Dendritic cell treated with granulocyte-macrophage colony-stimulating factor and Interleukin-4, amounts not matched to agents 40 ng/mL and 50 ng/mL, for 4 days (primary cell): ENCODE measurements around the gene MYOM1.
"Not testable (repeated sequence)": the region's sequence is repeated elsewhere in the genome, so short reads cannot be mapped to it uniquely, and the experiment has no call there.

Source experiments
- H3K27ac Mint-ChIP-seq: one replicate; pipeline ENCODE4 v1.8.0; 2022; ENCODE audit warnings: mild to moderate bottlenecking, mixed read lengths
- H3K27me3 Mint-ChIP-seq: one replicate; pipeline ENCODE4 v1.8.0; 2022; ENCODE audit warnings: mild to moderate bottlenecking, mixed read lengths
- H3K36me3 Mint-ChIP-seq: one replicate; pipeline ENCODE4 v1.8.0; 2022; ENCODE audit warnings: low read depth, mixed read lengths
- H3K4me1 Mint-ChIP-seq: one replicate; pipeline ENCODE4 v1.8.0; 2022; ENCODE audit warnings: low read depth, mixed read lengths
- H3K4me3 Mint-ChIP-seq: one replicate; pipeline ENCODE4 v1.8.0; 2022; ENCODE audit warnings: mild to moderate bottlenecking, moderate library complexity, mixed read lengths
- H3K9me3 Mint-ChIP-seq: one replicate; pipeline ENCODE4 v1.8.0; 2022; ENCODE audit warnings: mixed read lengths
- intact Hi-C: fragments of 100-400 bp; cut with micrococcal nuclease; formaldehyde crosslinking; loops from one replicate; pipeline ENCODE4 v1.15.0; 2022

Gene MYOM1

GRCh38 chr18:3040173-3040572, 179.6 kb downstream of the MYOM1 start:
- Mint-ChIP-seq H3K9me3 (no peaks in the 10 kb centered on the region), H3K36me3 (no peaks in the 10 kb centered on the region), H3K4me3 (no peak overlapping the region), H3K4me1 (peaks cover 11% of the 10 kb centered on the region), H3K27ac (no peak overlapping the region), H3K27me3 (no peaks in the 10 kb centered on the region)
- intact Hi-C loops, result no loop called here

- peaks cover 5% of the 10 kb centered on the region for H3K4me1 Mint-ChIP-seq
- intact Hi-C loops, result no loop called here
These were observed 182.3 kb downstream of the MYOM1 start for GRCh38 chr18:3037423-3037915.

GRCh38 chr18:3036108-3036507, 183.7 kb downstream of the MYOM1 start:
- Mint-ChIP-seq H3K27ac (no peak overlapping the region), H3K9me3 (no peaks in the 10 kb centered on the region), H3K27me3 (no peaks in the 10 kb centered on the region), H3K4me3 (no peak overlapping the region), H3K4me1 (peaks cover 5% of the 10 kb centered on the region), H3K36me3 (no peaks in the 10 kb centered on the region)
- intact Hi-C loops, result no loop called here

More at GRCh38 chr18:3037423-3037915, 182.3 kb downstream of the MYOM1 start:
- H3K36me3 Mint-ChIP-seq, result no peaks in the 10 kb centered on the region
- H3K27me3 Mint-ChIP-seq, result no peaks in the 10 kb centered on the region
- no peaks in the 10 kb centered on the region for H3K9me3 Mint-ChIP-seq
- no peak overlapping the region for H3K4me3 Mint-ChIP-seq
- H3K27ac Mint-ChIP-seq, result peak overlapping the region; percentile 35

- intact Hi-C loops, result no loop called here
- H3K4me3 Mint-ChIP-seq, result no peak overlapping the region
- peaks cover 5% of the 10 kb centered on the region for H3K4me1 Mint-ChIP-seq
- no peaks in the 10 kb centered on the region for H3K9me3 Mint-ChIP-seq
- H3K27me3 Mint-ChIP-seq, result no peaks in the 10 kb centered on the region
- no peak overlapping the region for H3K27ac Mint-ChIP-seq
- H3K36me3 Mint-ChIP-seq, result no peaks in the 10 kb centered on the region
These were observed 184.1 kb downstream of the MYOM1 start for GRCh38 chr18:3035635-3036034.

GRCh38 chr18:3032721-3033120, 187.0 kb downstream of the MYOM1 start:
- Mint-ChIP-seq H3K9me3 (no peaks in the 10 kb centered on the region), H3K27me3 (no peaks in the 10 kb centered on the region), H3K4me1 (peaks cover 17% of the 10 kb centered on the region), H3K36me3 (no peaks in the 10 kb centered on the region), H3K27ac (no peak overlapping the region), H3K4me3 (no peak overlapping the region)
- intact Hi-C loops, result no loop called here

- Mint-ChIP-seq H3K9me3 (no peaks in the 10 kb centered on the region), H3K36me3 (no peaks in the 10 kb centered on the region), H3K27ac (peak overlapping the region; percentile 62), H3K27me3 (no peaks in the 10 kb centered on the region), H3K4me1 (peaks cover 12% of the 10 kb centered on the region), H3K4me3 (no peak overlapping the region)
- intact Hi-C loops, result no loop called here
These were observed 190.4 kb downstream of the MYOM1 start for GRCh38 chr18:3029215-3029952.

GRCh38 chr18:3028115-3028514, 191.7 kb downstream of the MYOM1 start:
- H3K36me3 Mint-ChIP-seq, H3K27me3 Mint-ChIP-seq, intact Hi-C loops, H3K27ac Mint-ChIP-seq, H3K9me3 Mint-ChIP-seq, H3K4me3 Mint-ChIP-seq: not testable (repeated sequence)
- H3K4me1 Mint-ChIP-seq, result peaks cover 12% of the 10 kb centered on the region

- peaks cover 12% of the 10 kb centered on the region for H3K4me1 Mint-ChIP-seq
- no peaks in the 10 kb centered on the region for H3K27me3 Mint-ChIP-seq
- H3K4me3 Mint-ChIP-seq, result no peak overlapping the region
- intact Hi-C loops, result no loop called here
- H3K9me3 Mint-ChIP-seq, result no peaks in the 10 kb centered on the region
- no peaks in the 10 kb centered on the region for H3K36me3 Mint-ChIP-seq
- H3K27ac Mint-ChIP-seq, result no peak overlapping the region
These were observed 192.3 kb downstream of the MYOM1 start for GRCh38 chr18:3027370-3027891.

GRCh38 chr18:3025544-3025943, 194.2 kb downstream of the MYOM1 start:
- Mint-ChIP-seq H3K4me3 (no peak overlapping the region), H3K27me3 (no peaks in the 10 kb centered on the region), H3K36me3 (no peaks in the 10 kb centered on the region), H3K27ac (no peak overlapping the region), H3K4me1 (peaks cover 12% of the 10 kb centered on the region), H3K9me3 (no peaks in the 10 kb centered on the region)
- intact Hi-C loops, result no loop called here

GRCh38 chr18:3023603-3024002, 196.2 kb downstream of the MYOM1 start:
- H3K9me3 Mint-ChIP-seq, H3K4me1 Mint-ChIP-seq, intact Hi-C loops, H3K36me3 Mint-ChIP-seq, H3K4me3 Mint-ChIP-seq, H3K27me3 Mint-ChIP-seq, H3K27ac Mint-ChIP-seq: not testable (repeated sequence)
